ENCODE results near the gene YDJC. TPM values are rescaled to one million over a fixed set of nuclear protein-coding genes. Genes with fewer than 3 reads are reported as not detected.

The YDJC gene
- total and polyA plus RNA-seq, 2 experiments from 2014 or later = 31.8 to 42.5 TPM

- no peak for DNase-seq (ENCODE audit: low read depth in 1 of 2, low spot score in 1 of 2)
- Histone ChIP-seq H3K27me3 (no peaks in the 10 kb centered on the region), H3K9me3 (ENCODE audit: low read depth) (no peaks in the 10 kb centered on the region), H3K4me3 (no peak overlapping the region), H3K4me1 (ENCODE audit: low read depth) (no peaks in the 10 kb centered on the region), H3K27ac (no peak overlapping the region), H3K36me3 (no peaks in the 10 kb centered on the region)
- TF ChIP-seq, protein P1, sequence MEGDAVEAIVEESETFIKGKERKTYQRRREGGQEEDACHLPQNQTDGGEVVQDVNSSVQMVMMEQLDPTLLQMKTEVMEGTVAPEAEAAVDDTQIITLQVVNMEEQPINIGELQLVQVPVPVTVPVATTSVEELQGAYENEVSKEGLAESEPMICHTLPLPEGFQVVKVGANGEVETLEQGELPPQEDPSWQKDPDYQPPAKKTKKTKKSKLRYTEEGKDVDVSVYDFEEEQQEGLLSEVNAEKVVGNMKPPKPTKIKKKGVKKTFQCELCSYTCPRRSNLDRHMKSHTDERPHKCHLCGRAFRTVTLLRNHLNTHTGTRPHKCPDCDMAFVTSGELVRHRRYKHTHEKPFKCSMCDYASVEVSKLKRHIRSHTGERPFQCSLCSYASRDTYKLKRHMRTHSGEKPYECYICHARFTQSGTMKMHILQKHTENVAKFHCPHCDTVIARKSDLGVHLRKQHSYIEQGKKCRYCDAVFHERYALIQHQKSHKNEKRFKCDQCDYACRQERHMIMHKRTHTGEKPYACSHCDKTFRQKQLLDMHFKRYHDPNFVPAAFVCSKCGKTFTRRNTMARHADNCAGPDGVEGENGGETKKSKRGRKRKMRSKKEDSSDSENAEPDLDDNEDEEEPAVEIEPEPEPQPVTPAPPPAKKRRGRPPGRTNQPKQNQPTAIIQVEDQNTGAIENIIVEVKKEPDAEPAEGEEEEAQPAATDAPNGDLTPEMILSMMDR (IDR thresholded peaks at IDR 0.05; ENCODE audit: low read depth, low read length) = no peak
Measured at GRCh38 chr22:21635771-21636510, 6.1 kb upstream of the YDJC start.

- Histone ChIP-seq H3K9me3 (ENCODE audit: low read depth) (no peaks in the 10 kb centered on the region), H3K27ac (no peak overlapping the region), H3K4me3 (no peak overlapping the region), H3K4me1 (ENCODE audit: low read depth) (no peaks in the 10 kb centered on the region), H3K36me3 (no peaks in the 10 kb centered on the region), H3K27me3 (no peaks in the 10 kb centered on the region)
- TF ChIP-seq, protein P1 (IDR thresholded peaks at IDR 0.05; ENCODE audit: low read depth, low read length) = no peak
- DNase-seq (ENCODE audit: low read depth in 1 of 2, low spot score in 1 of 2) = no peak
Measured at GRCh38 chr22:21634844-21635243, 5.0 kb upstream of the YDJC start.

DNA sequence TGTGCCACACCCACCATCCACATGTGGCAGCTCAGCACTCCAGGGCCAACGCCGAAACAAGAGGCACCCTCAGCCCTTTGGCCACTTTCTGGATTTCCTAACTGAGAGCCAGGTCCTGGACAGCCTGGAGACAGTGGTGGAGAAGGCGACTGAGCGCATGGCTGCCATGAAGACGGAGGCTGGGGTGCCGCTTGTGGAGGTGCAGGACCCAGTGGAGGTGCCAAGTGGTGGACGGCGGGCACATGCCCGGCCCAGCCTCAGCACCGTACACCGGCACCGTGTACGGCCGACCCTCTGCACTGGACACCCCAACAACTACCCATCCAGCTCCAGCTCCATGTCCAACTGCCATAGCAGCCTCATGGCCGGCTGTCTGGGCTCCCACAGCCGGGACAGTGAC lies 4.3 kb upstream of the YDJC start:
- DNase-seq (ENCODE audit: low read depth in 1 of 2, low spot score in 1 of 2) = no peak
- TF ChIP-seq, protein P1 (IDR thresholded peaks at IDR 0.05; ENCODE audit: low read depth, low read length) = no peak
- no peaks in the 10 kb centered on the region for H3K9me3 ChIP-seq (ENCODE audit: low read depth)
- H3K4me3 ChIP-seq = no peak overlapping the region
- H3K27ac ChIP-seq = no peak overlapping the region
- no peaks in the 10 kb centered on the region for H3K4me1 ChIP-seq (ENCODE audit: low read depth)
- no peaks in the 10 kb centered on the region for H3K36me3 ChIP-seq
- no peaks in the 10 kb centered on the region for H3K27me3 ChIP-seq

- TF ChIP-seq, protein P1 (IDR thresholded peaks at IDR 0.05; ENCODE audit: low read depth, low read length) = no peak
- no peaks in the 10 kb centered on the region for H3K27me3 ChIP-seq
- DNase-seq (ENCODE audit: low read depth in 1 of 2, low spot score in 1 of 2) = no peak
- H3K4me3 ChIP-seq = no peak overlapping the region
- no peaks in the 10 kb centered on the region for H3K36me3 ChIP-seq
- H3K9me3 ChIP-seq (ENCODE audit: low read depth) = no peaks in the 10 kb centered on the region
- H3K4me1 ChIP-seq (ENCODE audit: low read depth) = no peaks in the 10 kb centered on the region
- no peak overlapping the region for H3K27ac ChIP-seq
Measured at GRCh38 chr22:21633481-21633880, 3.7 kb upstream of the YDJC start.

DNA sequence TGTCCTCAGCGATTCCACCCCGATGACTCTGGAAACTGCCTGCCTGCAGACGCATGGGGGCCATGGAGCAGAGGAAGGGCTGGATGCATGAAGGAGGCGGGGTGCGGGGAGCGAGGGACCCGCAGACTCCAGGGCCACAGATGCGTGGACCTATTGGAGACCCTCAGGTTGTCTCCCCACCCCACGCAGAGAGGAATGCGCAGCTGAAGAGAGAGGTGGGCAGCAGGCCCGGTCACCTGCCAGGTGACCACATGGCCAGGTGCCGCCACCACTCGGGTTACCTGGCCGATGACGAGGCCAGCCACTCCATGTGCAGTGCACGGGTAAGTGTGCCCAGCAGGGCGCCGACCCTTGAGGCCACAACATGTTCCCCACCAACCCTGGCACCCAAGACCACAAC lies 3.1 kb upstream of the YDJC start:
- DNase-seq (ENCODE audit: low read depth in 1 of 2, low spot score in 1 of 2) = no peak
- Histone ChIP-seq H3K4me1 (ENCODE audit: low read depth) (no peaks in the 10 kb centered on the region), H3K27ac (no peak overlapping the region), H3K4me3 (no peak overlapping the region), H3K36me3 (no peaks in the 10 kb centered on the region), H3K27me3 (no peaks in the 10 kb centered on the region), H3K9me3 (ENCODE audit: low read depth) (no peaks in the 10 kb centered on the region)
- TF ChIP-seq, protein P1 (IDR thresholded peaks at IDR 0.05; ENCODE audit: low read depth, low read length) = no peak

All from cardiac muscle cell (in vitro differentiated cells and primary cell).